Activated CD4-positive, alpha-beta T cell treated with anti-CD3 and anti-CD28 coated beads, Interleukin-2, amount 10 ng/mL, durations not matched to agents 24 days and 14 days (primary cell): Measurements from ENCODE around the gene C14orf93. TPM values are rescaled to one million over a fixed set of nuclear protein-coding genes. Genes with fewer than 3 reads are reported as not detected.

Experiments used
- DNase-seq: peaks from one replicate; pipeline ENCODE4 v3.0.0; 2022
- H3K27ac Mint-ChIP-seq: one replicate; pipeline ENCODE4 v1.8.0; 2022; ENCODE audit warnings: mild to moderate bottlenecking, mixed read lengths
- H3K27me3 Mint-ChIP-seq: one replicate; pipeline ENCODE4 v1.8.0; 2022; ENCODE audit warnings: mixed read lengths
- H3K36me3 Mint-ChIP-seq: one replicate; pipeline ENCODE4 v1.8.0; 2022; ENCODE audit warnings: low read depth, mild to moderate bottlenecking, mixed read lengths
- H3K4me1 Mint-ChIP-seq: one replicate; pipeline ENCODE4 v1.8.0; 2021; ENCODE audit warnings: mixed read lengths
- H3K4me3 Mint-ChIP-seq: one replicate; pipeline ENCODE4 v1.8.0; 2022; ENCODE audit warnings: mild to moderate bottlenecking, moderate library complexity, mixed read lengths
- H3K9me3 Mint-ChIP-seq: one replicate; pipeline ENCODE4 v1.8.0; 2021; ENCODE audit warnings: mixed read lengths
- intact Hi-C: fragments of 100-400 bp; cut with micrococcal nuclease; formaldehyde crosslinking; loops from one replicate; pipeline ENCODE4 v1.15.1; 2023
- total RNA-seq: library from RNA; stranded (reverse); gene quantifications from 2 replicates; pipeline ENCODE4 v1.2.3, GENCODE V29; 2022

Gene C14orf93, protein sequence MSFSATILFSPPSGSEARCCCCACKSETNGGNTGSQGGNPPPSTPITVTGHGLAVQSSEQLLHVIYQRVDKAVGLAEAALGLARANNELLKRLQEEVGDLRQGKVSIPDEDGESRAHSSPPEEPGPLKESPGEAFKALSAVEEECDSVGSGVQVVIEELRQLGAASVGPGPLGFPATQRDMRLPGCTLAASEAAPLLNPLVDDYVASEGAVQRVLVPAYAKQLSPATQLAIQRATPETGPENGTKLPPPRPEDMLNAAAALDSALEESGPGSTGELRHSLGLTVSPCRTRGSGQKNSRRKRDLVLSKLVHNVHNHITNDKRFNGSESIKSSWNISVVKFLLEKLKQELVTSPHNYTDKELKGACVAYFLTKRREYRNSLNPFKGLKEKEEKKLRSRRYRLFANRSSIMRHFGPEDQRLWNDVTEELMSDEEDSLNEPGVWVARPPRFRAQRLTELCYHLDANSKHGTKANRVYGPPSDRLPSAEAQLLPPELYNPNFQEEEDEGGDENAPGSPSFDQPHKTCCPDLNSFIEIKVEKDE
- 6.7 and 8.2 TPM in 2 replicates for total RNA-seq

DNA sequence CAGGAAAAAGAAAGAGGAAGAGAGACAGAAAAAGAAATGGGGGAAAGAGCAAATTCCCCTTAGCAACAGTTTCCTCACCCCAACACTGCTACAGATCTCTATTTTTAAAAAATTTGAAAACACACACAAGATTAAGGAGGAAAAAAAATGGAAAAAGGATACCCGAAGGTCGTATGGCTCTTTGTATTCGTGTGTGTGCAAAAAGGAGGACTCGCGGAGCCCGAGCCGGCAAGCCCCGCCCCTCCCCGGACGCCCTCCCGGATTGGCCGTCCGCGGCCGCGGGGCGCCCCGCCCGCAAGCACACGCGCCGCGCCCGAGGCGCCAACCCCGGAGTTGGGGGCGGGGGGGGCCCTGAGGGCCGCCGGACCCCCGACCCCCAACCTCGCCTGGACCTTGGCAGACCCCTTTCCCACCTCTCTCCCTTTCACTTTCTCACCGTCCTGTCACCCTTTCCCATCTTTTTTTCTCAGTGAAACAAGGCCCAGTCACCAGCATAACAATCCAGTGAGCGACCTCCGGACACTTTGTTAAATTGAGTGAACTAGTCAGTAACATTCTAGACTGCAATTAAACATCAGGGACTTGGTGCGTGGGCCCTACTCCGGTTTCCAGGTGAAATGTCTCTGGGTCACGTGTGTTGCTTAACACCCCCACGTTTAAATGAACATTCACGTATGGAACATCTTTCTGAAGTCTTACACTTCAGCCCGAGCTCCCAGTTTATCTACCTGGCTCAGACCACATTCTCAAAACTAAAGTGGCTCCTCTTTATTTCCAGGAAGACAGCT, at the start of gene C14orf93:
C14orf93 (minus strand) TSS at position 205 of the 788 bp plus-strand sequence. CDS start 11,120 bp downstream, outside the sequence.
- Mint-ChIP-seq H3K9me3 (no peaks in the 10 kb centered on the region), H3K4me3 (peak within 1 kb of the TSS; percentile 90), H3K27ac (peak within 1 kb of the TSS; percentile 95), H3K27me3 (no peaks in the 10 kb centered on the region), H3K36me3 (no peaks in the 10 kb centered on the region), H3K4me1 (peaks cover 33% of the 10 kb centered on the region)
- intact Hi-C loops = loop anchor here (1.0 to 5.0 kb wide), 2 partner anchors 47 to 81 kb away; partner anchors contain the start of genes CDH24 and PRMT5
- DNase-seq = peak; percentile 95

DNA sequence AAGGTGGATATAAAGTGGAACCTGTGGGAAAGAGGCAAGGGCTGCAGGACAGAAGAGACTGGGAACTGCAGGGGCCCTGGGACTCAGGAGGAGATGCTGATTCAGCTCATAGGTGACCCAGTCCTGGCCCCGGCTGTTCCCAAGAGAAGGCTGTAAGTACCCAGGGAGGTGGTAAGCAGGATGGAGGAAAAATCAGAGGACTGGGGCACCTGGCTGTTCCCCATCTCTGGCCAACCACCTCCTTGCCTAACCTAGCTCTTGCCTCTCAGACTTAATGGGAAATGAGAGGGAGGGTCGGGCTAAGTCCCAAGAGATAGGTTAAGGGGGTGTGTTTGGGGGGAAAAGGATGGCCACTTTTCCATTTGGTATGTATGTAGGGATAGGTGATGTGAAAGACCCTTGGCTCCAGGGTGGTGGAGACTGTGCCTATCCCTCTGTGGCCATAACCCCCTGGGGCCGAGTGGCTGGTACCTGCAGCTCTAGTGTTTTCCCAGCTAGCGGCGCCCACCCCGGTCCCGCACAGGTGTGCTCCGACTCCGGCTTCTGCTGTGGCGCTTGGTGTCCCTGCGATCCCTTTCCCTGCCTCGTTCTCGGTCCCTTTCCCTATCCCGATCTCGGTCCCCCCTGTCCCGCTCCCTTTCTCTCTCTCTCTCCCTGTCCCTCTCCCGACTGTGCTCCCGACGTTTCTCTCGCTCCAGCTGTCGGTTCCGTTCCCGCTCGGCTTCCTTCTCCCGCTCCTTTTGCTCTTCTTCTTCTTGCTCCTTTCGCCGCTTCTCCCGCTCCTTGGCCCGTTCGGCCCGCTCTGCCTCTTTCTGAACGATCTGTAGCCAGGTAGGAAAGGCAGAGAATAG, 48.9 kb upstream of the C14orf93 start:
- Mint-ChIP-seq H3K9me3 (no peaks in the 10 kb centered on the region), H3K4me3 (peak overlapping the region; percentile 19), H3K27me3 (peaks cover 8% of the 10 kb centered on the region), H3K4me1 (peaks cover 18% of the 10 kb centered on the region), H3K36me3 (peaks cover 36% of the 10 kb centered on the region), H3K27ac (peak overlapping the region; percentile 16)
- intact Hi-C loops = loop anchor here (1.0 to 5.0 kb wide), 4 partner anchors 52 to 86 kb away; no protein-coding TSS in a partner anchor
- no peak for DNase-seq

DNA sequence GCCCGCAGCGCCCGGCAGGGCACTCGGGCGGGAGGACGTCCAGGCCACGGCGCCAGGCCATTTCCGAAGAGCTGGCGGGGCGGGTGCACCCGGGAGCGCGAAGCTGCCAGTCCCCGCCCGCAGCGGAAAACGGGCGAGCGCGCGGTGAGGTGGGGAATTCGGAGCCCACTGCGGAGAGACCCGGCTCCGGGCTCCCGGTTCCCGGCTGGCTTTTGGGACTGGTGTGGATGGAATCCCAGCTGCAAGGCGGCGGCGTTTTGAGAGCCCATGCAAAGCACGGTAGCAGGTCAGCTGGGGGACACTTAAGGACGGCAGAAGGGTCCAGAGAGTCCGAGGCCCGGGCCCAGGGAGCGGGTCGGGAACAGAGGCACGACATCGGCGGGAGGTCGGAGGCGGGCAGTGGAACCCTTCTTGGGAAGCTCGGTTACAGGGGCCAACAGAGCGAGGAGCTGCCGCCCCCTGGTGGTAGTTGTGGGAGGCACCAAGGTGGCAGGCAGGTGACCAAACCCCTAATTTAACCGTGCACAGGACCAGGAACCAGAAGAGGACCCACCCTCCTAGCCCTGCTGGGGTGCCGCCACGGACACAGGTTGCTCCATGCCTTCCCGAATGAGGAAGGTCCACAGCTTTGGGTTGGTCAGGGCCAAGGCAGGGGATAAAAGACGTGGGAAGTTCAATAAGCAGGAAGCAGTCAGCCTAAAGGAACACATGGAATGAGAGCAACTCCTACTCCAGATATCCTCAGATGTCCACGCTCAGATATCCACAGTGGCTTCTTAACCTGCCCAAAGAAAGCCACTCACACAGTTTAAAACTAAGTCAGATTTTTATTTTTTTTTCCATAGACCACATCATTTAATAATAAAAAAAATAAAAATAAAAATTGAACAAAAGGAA, 48.1 kb upstream of the C14orf93 start:
- Mint-ChIP-seq H3K27me3 (peaks cover 8% of the 10 kb centered on the region), H3K36me3 (peaks cover 27% of the 10 kb centered on the region), H3K9me3 (no peaks in the 10 kb centered on the region), H3K27ac (peak overlapping the region; percentile 57), H3K4me3 (peak overlapping the region; percentile 85), H3K4me1 (peaks cover 17% of the 10 kb centered on the region)
- intact Hi-C loops = loop anchor here (1.0 to 5.0 kb wide), 6 partner anchors 23 to 129 kb away; partner anchors contain the start of genes PRMT5 and PSMB5
- DNase-seq = peak; percentile 96

DNA sequence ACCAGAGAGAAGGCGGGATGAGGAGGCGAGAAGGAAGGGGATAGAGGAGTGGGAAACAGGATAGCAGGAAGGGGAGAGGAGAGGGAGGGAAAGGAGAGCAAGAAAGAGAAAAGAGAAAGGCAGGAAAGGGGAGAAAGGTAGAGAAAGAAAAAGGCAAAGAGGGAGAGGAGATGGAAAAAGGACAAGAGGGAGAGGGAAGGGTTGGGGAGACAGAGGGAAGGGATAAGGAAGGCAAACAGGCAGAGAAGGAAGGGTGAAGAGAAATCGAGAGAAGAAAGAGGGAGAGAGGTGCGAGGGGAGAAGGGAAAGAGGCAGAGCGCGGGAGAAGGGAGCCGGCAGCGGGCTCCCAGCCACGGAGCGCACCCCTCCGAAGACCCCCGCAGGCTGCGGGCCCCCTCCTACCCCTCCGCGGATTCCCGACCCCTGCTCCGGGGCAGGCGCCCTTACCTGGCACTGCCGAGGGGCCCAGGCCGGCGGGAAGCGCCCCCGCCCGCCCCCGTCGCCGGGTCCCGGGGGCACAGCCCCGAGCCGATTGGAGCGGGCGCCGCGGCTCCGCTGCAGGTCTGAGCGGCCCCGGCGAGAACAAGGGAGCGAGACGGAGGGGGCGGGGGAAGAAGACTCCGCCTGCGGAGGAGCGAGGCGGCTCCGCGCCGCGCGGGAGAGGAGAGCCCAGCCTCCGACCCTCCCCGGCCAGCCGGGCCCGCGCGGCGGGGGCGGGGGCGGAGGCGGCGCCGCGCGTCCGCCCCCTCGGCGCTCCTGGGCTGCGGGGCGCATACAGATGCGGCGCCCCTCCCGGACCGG, 47.2 kb upstream of the C14orf93 start, which contains the start of gene CDH24:
CDH24 (minus strand) TSS at position 565 of the 801 bp plus-strand sequence. CDS start 1,787 bp downstream, outside the sequence.
- peak within 1 kb of the TSS; percentile 64 for H3K27ac Mint-ChIP-seq
- intact Hi-C loops = loop anchor here (2.0 to 5.0 kb wide), 3 partner anchors 22 to 128 kb away; partner anchors contain the start of genes PRMT5 and PSMB5
- DNase-seq = peak; percentile 94
- peaks cover 8% of the 10 kb centered on the region for H3K27me3 Mint-ChIP-seq
- H3K9me3 Mint-ChIP-seq = no peaks in the 10 kb centered on the region
- peak within 1 kb of the TSS; percentile 85 for H3K4me3 Mint-ChIP-seq
- H3K4me1 Mint-ChIP-seq = peaks cover 17% of the 10 kb centered on the region
- peaks cover 19% of the 10 kb centered on the region for H3K36me3 Mint-ChIP-seq

DNA sequence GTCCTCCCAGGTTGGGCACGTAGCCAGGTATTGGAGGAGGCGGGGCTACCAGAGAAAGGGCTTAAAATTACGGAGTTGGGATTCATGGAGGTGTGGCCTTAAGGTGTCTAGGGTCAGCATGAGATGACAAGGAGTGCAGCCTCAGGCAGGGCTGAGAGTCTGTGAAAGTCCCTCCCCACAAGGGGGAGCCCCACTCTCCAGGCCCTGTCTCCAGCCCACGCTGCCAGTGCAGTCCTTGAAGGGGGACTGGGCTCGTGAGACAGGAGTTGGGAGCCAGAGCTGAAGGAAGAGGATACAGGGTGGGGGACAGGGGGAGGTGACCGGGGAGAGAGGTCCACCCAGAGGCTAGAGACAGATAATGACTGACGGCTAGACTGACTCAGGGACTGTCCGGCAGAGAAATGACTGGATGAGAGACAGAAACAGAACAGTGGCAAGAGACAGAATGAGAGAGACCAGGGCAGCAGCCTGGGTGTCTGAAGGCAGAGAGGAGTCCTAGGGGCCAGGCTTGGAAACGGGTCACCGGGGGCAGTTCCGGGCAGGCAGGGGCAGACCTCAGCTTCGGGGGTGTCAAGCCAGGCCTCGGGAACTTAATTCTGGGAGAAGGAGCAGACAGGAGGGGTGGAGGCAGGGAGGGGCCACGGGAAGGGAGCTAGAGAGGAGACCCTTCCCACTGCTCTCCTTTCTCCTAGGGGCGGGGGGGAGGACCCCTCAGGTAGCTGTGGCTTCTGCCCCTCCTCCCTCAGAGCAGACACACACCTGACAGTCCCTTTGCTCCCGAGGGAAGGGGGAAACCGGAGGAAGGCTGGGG, 46.4 kb upstream of the C14orf93 start:
- H3K9me3 Mint-ChIP-seq = no peaks in the 10 kb centered on the region
- intact Hi-C loops = loop anchor here (2.0 to 5.0 kb wide), 3 partner anchors 22 to 128 kb away; partner anchors contain the start of genes PRMT5 and PSMB5
- peaks cover 17% of the 10 kb centered on the region for H3K4me1 Mint-ChIP-seq
- peak overlapping the region; percentile 80 for H3K4me3 Mint-ChIP-seq
- peak overlapping the region; percentile 64 for H3K27ac Mint-ChIP-seq
- H3K27me3 Mint-ChIP-seq = peaks cover 8% of the 10 kb centered on the region
- peaks cover 17% of the 10 kb centered on the region for H3K36me3 Mint-ChIP-seq
- peak; percentile 90 for DNase-seq

DNA sequence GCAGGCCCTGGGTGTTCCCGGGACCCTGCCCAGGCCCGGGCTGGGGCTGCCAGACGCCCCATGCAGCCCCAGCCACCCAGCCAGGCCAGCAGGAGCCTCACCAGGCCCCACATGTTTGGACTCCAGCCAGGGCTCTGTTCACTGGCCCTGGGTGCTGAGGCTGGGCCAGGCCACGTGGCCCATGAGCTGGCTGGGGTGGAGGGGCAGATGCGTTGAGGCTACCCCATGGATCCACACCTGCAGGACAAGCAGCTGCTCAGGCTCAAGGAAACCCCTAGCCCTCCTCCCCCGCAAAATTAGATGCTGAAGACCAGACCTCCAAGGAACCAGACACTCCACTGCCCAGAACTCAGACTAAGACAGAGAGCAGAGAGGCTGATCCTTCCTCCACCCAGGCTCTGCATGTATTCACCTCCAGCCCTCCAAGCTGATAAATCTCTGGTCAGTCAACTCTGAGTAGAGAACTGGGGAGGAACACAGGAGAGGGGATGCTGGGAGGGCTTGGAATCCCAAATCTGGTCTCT, 45.7 kb upstream of the C14orf93 start:
- H3K36me3 Mint-ChIP-seq = peaks cover 11% of the 10 kb centered on the region
- H3K27me3 Mint-ChIP-seq = peaks cover 8% of the 10 kb centered on the region
- peaks cover 17% of the 10 kb centered on the region for H3K4me1 Mint-ChIP-seq
- peak overlapping the region; percentile 64 for H3K27ac Mint-ChIP-seq
- intact Hi-C loops = loop anchor here (2.0 to 5.0 kb wide), 3 partner anchors 21 to 127 kb away; partner anchors contain the start of genes PRMT5 and PSMB5
- H3K9me3 Mint-ChIP-seq = no peaks in the 10 kb centered on the region
- DNase-seq = no peak
- H3K4me3 Mint-ChIP-seq = peak overlapping the region; percentile 80

DNA sequence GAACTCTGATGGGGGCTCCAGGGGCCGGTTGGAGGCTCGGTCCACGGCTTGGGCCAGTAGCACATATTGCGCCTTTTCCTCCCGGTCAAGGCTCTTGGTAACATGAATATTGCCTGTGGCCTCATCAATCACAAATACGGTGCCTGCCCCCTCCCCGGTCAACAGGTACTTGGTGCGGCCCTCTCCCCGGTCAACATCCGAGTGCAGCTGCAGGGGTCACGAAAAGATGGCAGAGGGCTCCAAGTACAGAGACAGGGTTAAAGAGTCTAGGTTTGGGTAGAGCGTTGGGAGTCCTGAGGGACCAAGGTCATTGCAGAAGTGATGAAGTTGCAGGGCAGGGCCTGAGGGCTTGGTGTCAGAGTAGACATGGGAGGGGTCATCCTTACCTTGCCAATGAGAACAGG, 45.2 kb upstream of the C14orf93 start:
- intact Hi-C loops = loop anchor here (5.0 kb wide), 1 partner anchor 48 kb away; no protein-coding TSS in a partner anchor
- peaks cover 8% of the 10 kb centered on the region for H3K27me3 Mint-ChIP-seq
- no peak overlapping the region for H3K27ac Mint-ChIP-seq
- H3K4me3 Mint-ChIP-seq = no peak overlapping the region
- peaks cover 10% of the 10 kb centered on the region for H3K36me3 Mint-ChIP-seq
- H3K4me1 Mint-ChIP-seq = peaks cover 17% of the 10 kb centered on the region
- H3K9me3 Mint-ChIP-seq = no peaks in the 10 kb centered on the region
- no peak for DNase-seq

DNA sequence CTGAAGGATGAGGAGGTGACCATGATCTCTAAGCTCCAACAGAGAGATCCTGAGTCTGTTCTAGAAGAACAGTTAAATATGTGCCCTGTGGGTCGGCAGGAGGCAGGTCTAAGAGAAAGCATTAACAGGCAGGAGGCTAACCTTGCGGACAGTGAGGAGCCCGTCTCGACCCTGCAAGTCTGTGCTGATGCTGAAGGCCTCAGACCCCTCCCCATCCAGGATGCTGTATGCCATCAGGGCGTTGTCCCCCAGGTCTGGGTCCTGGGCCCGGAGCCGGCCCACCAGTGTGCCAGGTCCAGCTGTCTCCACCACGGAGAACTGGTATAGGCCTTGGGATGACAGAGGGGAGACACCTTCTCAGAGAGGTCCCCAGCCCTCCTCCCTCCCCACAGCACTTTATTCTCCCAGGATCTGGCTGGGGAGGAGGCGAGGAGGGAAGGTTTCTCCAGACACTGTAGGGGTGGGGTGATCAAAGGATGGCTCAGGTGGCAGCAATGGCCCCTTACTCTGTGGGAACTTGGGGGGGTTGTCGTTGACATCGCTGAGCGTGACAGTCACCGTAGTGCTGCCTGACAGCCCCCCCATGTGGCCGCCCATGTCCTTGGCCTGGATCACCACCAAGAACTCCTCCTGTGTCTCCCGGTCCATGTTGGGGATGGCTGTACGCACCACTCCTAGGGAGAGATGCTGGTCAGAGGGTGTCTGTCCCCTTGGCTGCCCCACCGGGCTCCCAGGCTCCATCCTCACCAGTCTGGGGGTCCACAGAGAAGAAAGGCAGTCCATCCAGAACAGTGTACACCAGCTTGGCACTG, 44.3 kb upstream of the C14orf93 start:
- H3K4me1 Mint-ChIP-seq = peaks cover 17% of the 10 kb centered on the region
- no peak overlapping the region for H3K4me3 Mint-ChIP-seq
- peak; percentile 70 for DNase-seq
- peaks cover 5% of the 10 kb centered on the region for H3K36me3 Mint-ChIP-seq
- intact Hi-C loops = no loop called here
- H3K27me3 Mint-ChIP-seq = peaks cover 8% of the 10 kb centered on the region
- H3K27ac Mint-ChIP-seq = no peak overlapping the region
- H3K9me3 Mint-ChIP-seq = no peaks in the 10 kb centered on the region

DNA sequence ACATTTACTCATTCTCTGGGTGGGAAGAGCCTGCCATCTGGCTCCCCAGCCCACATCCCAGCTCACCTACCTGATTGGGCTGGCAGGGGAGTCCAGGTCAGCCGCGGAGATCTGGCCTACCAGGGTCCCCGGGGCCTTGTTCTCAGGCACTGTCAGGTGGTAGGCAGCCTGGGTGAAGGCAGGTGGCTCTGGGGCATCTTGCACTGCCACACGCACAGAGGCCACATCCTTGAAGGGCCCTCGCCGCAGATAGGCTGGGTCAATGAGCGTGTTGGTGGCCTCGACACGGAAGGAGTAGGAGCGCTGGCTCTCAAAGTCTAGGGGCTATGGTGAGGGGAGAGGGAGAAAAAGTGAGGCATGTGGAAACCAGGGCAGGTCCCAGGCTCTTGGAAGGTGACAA, 43.5 kb upstream of the C14orf93 start:
- Mint-ChIP-seq H3K4me3 (no peak overlapping the region), H3K9me3 (no peaks in the 10 kb centered on the region)
- intact Hi-C loops = no loop called here

DNA sequence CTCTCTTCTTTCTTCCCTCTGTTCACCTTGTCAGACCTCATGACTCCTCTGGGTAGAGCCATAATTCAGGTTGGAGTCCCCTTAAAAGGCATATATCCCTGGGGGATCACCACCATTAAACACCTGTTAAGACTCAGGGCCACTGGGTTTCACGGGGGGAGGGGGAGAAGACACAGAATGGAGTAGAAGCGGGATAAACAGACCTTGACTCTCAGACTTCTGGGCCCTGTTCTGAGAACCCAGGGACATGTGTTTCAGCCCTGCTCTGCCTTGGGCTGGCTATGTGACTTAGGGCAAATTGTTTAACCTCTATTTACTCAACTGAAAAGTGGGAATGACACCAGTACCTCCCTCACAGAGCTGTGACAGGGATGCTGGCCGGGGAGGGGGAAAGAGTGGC, 42.7 kb upstream of the C14orf93 start:
- H3K27ac Mint-ChIP-seq = no peak overlapping the region
- H3K36me3 Mint-ChIP-seq = no peaks in the 10 kb centered on the region
- H3K4me3 Mint-ChIP-seq = no peak overlapping the region
- no peak for DNase-seq
- H3K4me1 Mint-ChIP-seq = peaks cover 12% of the 10 kb centered on the region
- H3K9me3 Mint-ChIP-seq = no peaks in the 10 kb centered on the region
- H3K27me3 Mint-ChIP-seq = peaks cover 8% of the 10 kb centered on the region
- intact Hi-C loops = no loop called here

More for the DNA sequence above, 43.5 kb upstream of the C14orf93 start:
- H3K4me1 Mint-ChIP-seq = peaks cover 17% of the 10 kb centered on the region
- no peak for DNase-seq
- H3K27me3 Mint-ChIP-seq = peaks cover 8% of the 10 kb centered on the region
- no peak overlapping the region for H3K27ac Mint-ChIP-seq
- peaks cover 2% of the 10 kb centered on the region for H3K36me3 Mint-ChIP-seq
